GM19035 (cell line): ENCODE results near the gene PUS3.

ENCODE experiments used
- ATAC-seq: cut with Tn5 transposase; IDR thresholded peaks from one replicate; pipeline ENCODE4 v1.9.1; 2021; ENCODE audit not compliant: unreplicated experiment

PUS3 gene

GRCh38 chr11:125941619-125942611, 38.9 kb upstream of the PUS3 start:
- no peak for ATAC-seq

GRCh38 chr11:125941267-125941618, 38.2 kb upstream of the PUS3 start:
- no peak for ATAC-seq

DNA sequence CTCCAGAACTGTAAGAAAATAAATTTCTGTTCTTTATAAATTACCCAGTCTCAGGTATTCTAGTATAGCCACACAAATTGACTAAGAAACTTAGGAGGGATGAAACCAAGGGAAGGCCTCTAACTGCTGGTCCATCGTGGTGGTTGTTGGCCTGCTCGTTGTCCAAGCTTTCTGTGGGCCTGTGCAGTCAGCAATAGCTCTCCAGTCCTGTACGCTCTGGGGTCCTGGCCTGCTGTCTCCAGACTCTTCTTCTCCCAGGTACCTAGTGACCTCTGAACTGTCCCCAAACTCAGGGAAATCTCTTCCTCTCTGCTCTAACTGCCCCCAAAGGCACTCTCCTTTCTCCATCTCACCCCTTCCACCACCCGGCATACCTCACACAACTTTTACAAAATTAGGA, 37.1 kb upstream of the PUS3 start:
- no peak for ATAC-seq

- ATAC-seq: no peak
These were observed 36.1 kb upstream of the PUS3 start for GRCh38 chr11:125939081-125939521.

GRCh38 chr11:125938418-125938817, 35.4 kb upstream of the PUS3 start:
- no peak for ATAC-seq

- ATAC-seq: no peak
These were observed 32.7 kb upstream of the PUS3 start for GRCh38 chr11:125935618-125936199.

GRCh38 chr11:125935056-125935455, 32.0 kb upstream of the PUS3 start:
- no peak for ATAC-seq

- no peak for ATAC-seq
These were observed 31.5 kb upstream of the PUS3 start for GRCh38 chr11:125934473-125934872.

GRCh38 chr11:125933030-125933813, 30.2 kb upstream of the PUS3 start:
- no peak for ATAC-seq

- ATAC-seq: no peak
These were observed 29.3 kb upstream of the PUS3 start for GRCh38 chr11:125932301-125932700.

- no peak for ATAC-seq
These were observed 28.7 kb upstream of the PUS3 start for GRCh38 chr11:125931668-125932067.

DNA sequence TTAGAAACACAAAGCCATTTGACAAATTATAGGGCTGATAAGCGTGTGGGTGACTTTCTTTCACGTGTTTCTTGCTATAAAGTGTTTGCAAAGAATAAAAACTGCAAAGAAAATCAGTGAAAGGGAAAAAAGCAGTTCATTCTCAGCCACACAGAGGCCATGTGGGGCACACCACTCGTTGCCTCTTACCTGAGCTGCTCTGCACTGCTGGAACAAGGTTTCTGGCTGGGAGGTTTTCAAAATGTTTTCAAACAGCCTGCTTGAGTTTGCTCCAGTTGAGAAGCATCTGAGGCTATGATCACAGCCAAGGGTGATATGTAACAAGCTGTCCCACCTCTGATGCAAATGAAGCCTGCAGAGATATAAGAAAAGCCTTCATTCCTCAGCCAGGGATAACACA, 28.1 kb upstream of the PUS3 start:
- ATAC-seq: no peak

DNA sequence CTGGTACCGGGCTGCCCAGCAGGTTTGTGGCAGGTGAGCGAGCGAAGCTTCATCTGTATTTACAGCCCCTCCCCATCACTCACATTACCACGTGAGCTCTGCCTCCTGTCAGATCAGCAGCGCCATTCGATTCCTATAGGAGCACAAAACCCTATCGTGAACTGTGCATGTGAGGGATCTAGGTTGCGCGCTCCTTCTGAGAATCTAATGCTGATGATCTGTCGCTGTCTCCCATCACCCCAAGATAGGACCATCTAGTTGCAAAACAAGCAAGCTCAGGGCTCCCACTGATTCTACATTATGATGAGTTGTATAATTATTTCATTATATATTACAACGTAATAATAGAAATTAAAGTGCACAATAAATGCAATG, 27.1 kb upstream of the PUS3 start:
- ATAC-seq: no peak

- ATAC-seq: no peak
These were observed 26.6 kb upstream of the PUS3 start for GRCh38 chr11:125929445-125930075.

DNA sequence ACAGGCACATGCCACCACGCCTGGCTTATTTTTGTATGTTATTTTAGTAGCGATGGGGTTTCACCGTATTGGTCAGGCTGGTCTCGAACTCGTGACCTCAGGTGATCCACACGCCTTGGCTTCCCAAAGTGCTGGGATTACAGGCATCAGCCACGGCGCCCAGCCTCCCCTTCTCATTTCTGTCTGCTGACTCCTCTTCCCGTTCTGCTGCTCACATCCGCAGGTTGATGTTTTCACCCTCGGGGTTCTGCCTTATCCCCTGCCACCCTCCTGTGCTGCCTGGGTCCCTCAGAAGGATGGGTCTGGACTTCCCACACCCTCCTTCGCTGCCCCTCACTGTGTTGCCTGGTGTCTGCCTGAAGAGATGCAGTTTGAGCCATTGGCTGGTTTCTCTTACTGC, 23.7 kb upstream of the PUS3 start:
- ATAC-seq: no peak

DNA sequence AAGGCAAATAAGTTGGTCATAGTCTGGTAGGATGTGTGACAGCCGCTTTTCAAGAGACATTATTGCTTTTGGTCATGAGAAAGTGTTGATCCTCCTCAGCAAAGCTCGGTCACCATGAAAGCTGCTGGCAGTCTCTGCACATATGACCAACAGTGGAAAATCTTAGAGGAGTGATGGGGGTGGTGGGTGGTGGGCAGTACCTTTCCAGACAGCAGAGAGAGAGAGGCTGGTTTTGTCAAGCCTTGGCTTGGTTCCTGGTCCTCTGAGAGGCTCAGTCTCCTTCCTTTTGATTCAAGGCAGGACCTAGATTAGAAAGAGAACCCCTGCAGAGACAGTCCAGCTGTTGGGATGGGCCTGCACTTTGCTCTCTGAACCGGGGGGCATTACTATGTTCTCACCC, 22.8 kb upstream of the PUS3 start:
- ATAC-seq: no peak

DNA sequence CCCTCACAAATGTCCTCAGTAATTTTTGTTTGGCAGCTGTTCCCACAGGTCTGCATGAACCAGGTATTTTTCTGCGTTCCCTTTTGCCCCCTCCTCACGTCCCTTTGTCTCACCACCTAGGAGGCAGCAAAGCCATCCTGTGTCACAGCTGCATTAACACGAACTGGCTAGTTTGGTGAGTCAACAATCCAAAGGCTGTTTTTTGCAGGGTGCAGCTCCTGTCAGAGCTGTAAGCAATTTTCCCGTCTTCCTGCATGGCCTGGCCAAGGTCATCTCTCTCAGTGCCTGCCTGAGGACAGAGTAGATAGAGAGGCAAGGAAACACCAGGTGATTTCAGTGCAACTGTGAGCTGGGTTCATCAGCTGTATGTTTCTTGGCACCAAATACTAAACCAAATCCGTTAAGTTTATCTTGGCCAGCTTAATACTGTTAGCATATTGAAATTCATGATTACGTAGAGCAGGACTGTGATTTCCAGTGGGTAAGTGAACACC, 22.3 kb upstream of the PUS3 start:
- ATAC-seq: no peak

DNA sequence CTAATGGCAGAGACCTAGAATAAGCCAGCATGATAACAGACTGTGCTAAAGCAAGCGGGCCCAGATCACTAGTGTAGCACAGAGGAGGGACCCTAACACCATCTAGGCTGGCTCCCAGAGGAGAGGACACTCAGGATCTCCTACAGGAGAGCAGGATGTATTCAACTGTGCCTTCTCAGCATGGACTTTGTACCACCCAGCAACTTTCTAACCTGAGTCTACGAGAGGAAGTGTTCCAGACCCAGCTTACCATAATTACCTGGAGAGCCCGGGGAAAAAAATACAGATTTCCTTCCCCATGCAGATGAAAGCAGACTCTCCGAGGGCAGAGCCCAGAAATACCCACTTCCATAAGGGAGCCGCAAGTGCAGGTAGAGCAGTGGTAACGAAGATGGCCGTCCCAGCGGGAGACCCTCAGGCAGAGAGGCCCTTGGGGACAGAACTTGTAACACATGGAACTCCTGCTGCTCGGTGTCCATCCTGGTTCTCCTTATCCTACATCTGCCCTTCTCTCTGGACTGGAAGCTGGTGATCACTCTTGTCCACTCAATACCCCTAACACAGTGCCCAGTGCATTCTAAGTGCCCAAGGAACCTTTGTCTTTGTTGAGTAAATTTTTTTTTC, 21.5 kb upstream of the PUS3 start:
- no peak for ATAC-seq

- ATAC-seq: no peak
These were observed 20.6 kb upstream of the PUS3 start for GRCh38 chr11:125923633-125924032.

DNA sequence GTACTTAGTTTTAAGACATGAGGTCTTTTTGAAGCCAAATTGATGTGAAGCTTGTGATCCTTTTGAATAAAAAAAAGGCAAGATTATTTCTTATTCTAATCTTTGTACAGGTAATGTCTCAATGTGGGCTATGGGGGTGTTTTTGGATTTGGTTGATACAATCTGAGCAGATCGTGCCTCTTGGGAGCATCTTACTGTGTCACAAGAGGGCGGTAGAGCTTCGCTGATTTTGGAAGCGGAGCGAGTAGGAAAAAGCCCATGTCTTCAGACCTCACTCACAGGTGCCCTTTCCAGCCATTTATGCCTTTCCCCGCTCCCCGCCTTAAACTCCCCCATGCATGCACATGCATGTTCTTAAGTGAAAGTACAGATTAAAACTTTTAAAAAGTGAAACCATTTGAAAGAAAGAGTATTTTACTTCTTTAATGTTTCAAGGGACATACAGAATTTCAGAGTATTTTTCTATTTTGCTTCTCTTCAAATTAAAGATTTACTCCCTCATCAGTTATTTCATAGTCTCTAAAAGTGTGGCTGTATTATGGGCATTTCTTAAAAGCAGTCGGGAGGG, 20.1 kb upstream of the PUS3 start:
- peak; percentile 81 for ATAC-seq
